RWPE2 (cell line): Measurements from ENCODE around the gene FGL2.

Experiments
- ATAC-seq: fragments of 200-7000 bp; cut with Tn5 transposase; 3 replicates; pipeline ENCODE4 v1.9.1; 2021; ENCODE audit warnings: low read depth
- DNase-seq: peaks from one replicate; pipeline ENCODE4 v3.0.0-alpha.2; 2020; ENCODE audit warnings: low spot score
- H3K27ac ChIP-seq: fragments of 450-650 bp; 2 replicates; pipeline ENCODE4 v1.5.1; 2017; ENCODE audit warnings: mild to moderate bottlenecking; ENCODE audit not compliant: poor library complexity, severe bottlenecking
- H3K27me3 ChIP-seq: fragments of 250-450 bp; sonication (Bioruptor Pico); 2 replicates; pipeline ENCODE4 v1.5.1; 2021; ENCODE audit warnings: mild to moderate bottlenecking, moderate library complexity; ENCODE audit not compliant: insufficient read depth, poor library complexity, severe bottlenecking
- H3K36me3 ChIP-seq: fragments of 250-450 bp; sonication (Bioruptor Pico); 2 replicates; pipeline ENCODE4 v1.5.1; 2020; ENCODE audit warnings: low read depth, mild to moderate bottlenecking, moderate library complexity
- H3K4me1 ChIP-seq: fragments of 250-450 bp; sonication (Bioruptor Pico); 2 replicates; pipeline ENCODE4 v1.5.1; 2021; ENCODE audit warnings: mild to moderate bottlenecking, moderate library complexity; ENCODE audit not compliant: insufficient read depth, poor library complexity, severe bottlenecking
- H3K4me3 ChIP-seq: fragments of 250-450 bp; sonication (Bioruptor Pico); 2 replicates; pipeline ENCODE4 v1.5.1; 2021; ENCODE audit warnings: mild to moderate bottlenecking, moderate library complexity; ENCODE audit not compliant: severe bottlenecking
- H3K9me3 ChIP-seq: fragments of 250-450 bp; sonication (Bioruptor Pico); 2 replicates; pipeline ENCODE4 v1.5.1; 2021; ENCODE audit warnings: mild to moderate bottlenecking, moderate library complexity; ENCODE audit not compliant: severe bottlenecking
- TF ChIP-seq, protein P1 (sequence below): fragments of 450-650 bp; IDR thresholded peaks from one replicate; pipeline ENCODE4 v1.5.1; 2017; ENCODE audit warnings: mild to moderate bottlenecking, moderate library complexity; ENCODE audit not compliant: poor library complexity, severe bottlenecking

The FGL2 gene

DNA sequence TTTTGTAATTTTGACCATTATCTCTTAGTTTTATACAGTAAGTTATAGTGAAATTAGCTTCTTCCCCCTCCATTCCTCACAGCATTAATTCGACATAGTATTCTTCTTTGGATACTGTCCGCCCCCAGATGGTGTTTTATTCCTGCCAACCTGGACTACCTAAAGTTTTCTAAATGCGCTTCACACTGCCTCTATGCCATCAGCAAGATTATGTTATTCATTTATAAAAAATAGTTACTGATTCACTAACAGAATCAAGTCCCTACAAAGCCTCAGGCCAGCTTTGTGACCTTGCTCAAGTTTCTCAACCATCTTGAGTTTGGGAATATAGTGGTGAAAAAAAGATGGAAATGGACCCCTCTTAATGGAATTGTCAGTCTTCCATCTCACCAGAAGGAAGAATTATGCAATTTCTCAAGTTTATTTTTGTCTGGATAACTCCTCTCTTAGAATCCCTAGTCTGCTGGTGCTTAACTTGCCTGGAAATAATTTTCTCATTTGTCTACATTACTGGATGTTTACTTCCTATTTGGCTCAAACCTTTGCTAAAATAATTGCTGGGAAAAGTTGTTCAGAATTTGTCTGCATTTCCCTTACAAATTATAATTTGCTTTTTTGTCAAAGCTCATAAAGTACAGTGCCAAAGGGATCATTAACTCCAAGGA, 16.7 kb upstream of the FGL2 start:
- DNase-seq (no peak), ATAC-seq (no peak)
- H3K27me3 ChIP-seq: no peaks in the 10 kb centered on the region
- H3K4me1 ChIP-seq: no peaks in the 10 kb centered on the region
- no peaks in the 10 kb centered on the region for H3K36me3 ChIP-seq
- TF ChIP-seq, protein P1, sequence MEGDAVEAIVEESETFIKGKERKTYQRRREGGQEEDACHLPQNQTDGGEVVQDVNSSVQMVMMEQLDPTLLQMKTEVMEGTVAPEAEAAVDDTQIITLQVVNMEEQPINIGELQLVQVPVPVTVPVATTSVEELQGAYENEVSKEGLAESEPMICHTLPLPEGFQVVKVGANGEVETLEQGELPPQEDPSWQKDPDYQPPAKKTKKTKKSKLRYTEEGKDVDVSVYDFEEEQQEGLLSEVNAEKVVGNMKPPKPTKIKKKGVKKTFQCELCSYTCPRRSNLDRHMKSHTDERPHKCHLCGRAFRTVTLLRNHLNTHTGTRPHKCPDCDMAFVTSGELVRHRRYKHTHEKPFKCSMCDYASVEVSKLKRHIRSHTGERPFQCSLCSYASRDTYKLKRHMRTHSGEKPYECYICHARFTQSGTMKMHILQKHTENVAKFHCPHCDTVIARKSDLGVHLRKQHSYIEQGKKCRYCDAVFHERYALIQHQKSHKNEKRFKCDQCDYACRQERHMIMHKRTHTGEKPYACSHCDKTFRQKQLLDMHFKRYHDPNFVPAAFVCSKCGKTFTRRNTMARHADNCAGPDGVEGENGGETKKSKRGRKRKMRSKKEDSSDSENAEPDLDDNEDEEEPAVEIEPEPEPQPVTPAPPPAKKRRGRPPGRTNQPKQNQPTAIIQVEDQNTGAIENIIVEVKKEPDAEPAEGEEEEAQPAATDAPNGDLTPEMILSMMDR: no peak
- H3K9me3 ChIP-seq: no peaks in the 10 kb centered on the region
- no peak overlapping the region for H3K4me3 ChIP-seq
- H3K27ac ChIP-seq: no peak overlapping the region

DNA sequence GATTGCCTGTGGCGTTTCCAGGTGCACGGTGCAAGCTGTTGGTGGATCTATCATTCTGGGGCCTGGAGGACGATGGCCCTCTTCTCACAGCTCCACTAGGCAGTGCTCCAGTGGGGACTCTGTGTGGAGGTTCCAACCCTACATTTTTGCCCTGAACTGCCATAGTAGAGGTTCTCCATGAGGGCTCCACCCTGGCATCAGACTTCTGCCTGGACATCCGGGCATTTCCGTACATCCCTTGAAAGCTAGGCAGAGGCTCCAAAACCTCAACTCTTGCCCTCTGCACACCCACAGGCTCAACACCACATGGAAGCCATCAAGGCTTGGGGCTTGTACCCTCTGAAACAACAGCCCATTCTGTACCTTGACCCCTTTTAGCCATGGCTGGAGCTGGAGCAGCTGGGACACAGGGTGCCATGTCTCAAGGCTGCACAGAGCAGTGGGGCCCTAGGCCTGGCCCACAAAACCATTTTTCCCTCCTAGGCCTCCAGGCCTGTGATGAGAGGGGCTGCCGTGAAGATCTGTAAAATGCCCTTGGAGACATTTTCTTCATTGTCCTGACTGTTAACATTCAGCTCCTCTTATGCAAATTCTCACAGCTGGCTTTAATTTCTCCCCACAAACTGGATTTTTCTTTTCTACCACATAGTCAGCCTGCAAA, 10.0 kb upstream of the FGL2 start:
- H3K4me1 ChIP-seq: no peaks in the 10 kb centered on the region
- no peak for DNase-seq
- no peak for ATAC-seq
- peaks cover 6% of the 10 kb centered on the region for H3K9me3 ChIP-seq
- H3K4me3 ChIP-seq: no peak overlapping the region
- no peaks in the 10 kb centered on the region for H3K36me3 ChIP-seq
- H3K27ac ChIP-seq: no peak overlapping the region
- H3K27me3 ChIP-seq: no peaks in the 10 kb centered on the region
- TF ChIP-seq, protein P1: no peak

DNA sequence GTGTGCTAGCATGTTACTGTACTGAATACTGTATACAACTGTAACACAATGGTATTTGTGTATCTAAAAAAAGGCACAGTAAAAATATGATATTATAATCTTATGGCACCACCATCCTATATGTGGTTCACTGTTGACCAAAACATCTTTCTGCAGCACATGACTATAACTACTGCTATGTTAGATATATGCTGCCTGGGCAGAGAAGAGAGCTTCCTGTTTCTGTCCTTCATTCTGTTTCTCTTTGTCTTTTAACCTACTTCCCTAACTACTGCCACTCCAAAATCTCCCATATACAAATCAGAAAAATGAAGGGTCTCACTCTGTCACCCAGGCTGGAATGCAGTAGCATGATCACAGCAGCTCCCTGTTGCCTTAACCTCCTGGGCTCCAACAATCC, 8.8 kb upstream of the FGL2 start:
- no peaks in the 10 kb centered on the region for H3K36me3 ChIP-seq
- no peaks in the 10 kb centered on the region for H3K27me3 ChIP-seq
- no peaks in the 10 kb centered on the region for H3K4me1 ChIP-seq
- TF ChIP-seq, protein P1: no peak
- H3K9me3 ChIP-seq: peaks cover 6% of the 10 kb centered on the region
- H3K27ac ChIP-seq: no peak overlapping the region
- H3K4me3 ChIP-seq: no peak overlapping the region
- ATAC-seq (no peak), DNase-seq (no peak)

DNA sequence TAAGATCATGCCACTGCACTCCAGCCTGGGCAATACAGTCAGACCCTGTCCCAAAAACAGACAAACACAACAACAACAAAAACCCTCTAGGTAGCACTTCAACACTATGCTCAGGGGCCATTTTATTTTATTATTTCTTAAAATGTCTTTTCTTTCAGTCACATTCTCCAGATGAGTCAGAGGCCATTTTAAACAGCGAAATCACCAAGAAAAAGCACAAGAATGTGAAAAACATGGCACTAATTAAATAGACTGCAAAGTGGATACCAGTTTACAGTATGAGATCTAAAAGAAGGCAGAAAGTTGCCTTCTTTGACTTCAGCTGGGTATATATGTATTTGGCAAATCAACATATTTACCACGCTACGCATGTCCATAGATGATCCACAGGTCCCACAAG, 6.1 kb upstream of the FGL2 start:
- Histone ChIP-seq H3K27ac (no peak overlapping the region), H3K9me3 (peaks cover 6% of the 10 kb centered on the region), H3K4me3 (no peak overlapping the region), H3K4me1 (no peaks in the 10 kb centered on the region), H3K27me3 (no peaks in the 10 kb centered on the region), H3K36me3 (no peaks in the 10 kb centered on the region)
- DNase-seq: no peak
- TF ChIP-seq, protein P1: no peak
- ATAC-seq: no peak

DNA sequence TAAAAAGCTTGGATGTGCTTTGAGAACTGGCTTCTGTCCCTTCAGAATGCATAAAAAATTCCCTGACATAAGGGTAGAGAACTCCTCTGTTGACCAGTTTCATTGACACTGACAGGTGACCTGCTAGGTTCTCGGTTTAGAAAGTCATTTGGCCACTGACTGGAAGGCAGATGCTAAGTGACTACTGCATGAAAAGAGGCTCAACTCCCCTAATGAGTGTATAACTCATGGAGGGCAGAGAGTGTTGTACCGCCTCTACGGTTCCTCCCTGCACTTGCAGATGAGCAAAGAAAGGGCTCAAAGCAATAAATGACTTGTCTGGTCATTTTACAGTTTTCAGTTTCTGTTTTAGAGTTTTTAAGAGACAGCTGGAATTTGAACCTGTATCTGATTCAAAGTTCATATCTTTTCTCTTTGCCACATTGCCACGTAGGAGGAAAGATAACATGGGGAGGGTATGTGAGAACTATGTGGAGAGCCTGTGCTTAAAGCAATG, 2.9 kb upstream of the FGL2 start:
- DNase-seq: no peak
- ATAC-seq: no peak
- no peaks in the 10 kb centered on the region for H3K4me1 ChIP-seq
- H3K27ac ChIP-seq: no peak overlapping the region
- no peaks in the 10 kb centered on the region for H3K27me3 ChIP-seq
- H3K36me3 ChIP-seq: no peaks in the 10 kb centered on the region
- TF ChIP-seq, protein P1: no peak
- H3K9me3 ChIP-seq: no peaks in the 10 kb centered on the region
- H3K4me3 ChIP-seq: no peak overlapping the region
